GM23248 (cell line): ENCODE measurements around the gene DDX11.

Experiments
- EZH2 ChIP-seq: fragments of 200-600 bp; sonication (generic); IDR thresholded peaks from 2 replicates; pipeline ENCODE4 v1.6.1; 2018; ENCODE audit warnings: antibody characterized with exemption, mild to moderate bottlenecking; ENCODE audit not compliant: insufficient read depth, poor library complexity, severe bottlenecking
- EZH2phosphoT487 ChIP-seq: fragments of 200-600 bp; sonication (generic); IDR thresholded peaks from 2 replicates; pipeline ENCODE4 v1.6.1; 2018; ENCODE audit warnings: antibody characterized with exemption, moderate library complexity, mild to moderate bottlenecking, low read depth; ENCODE audit not compliant: insufficient read depth

DNA sequence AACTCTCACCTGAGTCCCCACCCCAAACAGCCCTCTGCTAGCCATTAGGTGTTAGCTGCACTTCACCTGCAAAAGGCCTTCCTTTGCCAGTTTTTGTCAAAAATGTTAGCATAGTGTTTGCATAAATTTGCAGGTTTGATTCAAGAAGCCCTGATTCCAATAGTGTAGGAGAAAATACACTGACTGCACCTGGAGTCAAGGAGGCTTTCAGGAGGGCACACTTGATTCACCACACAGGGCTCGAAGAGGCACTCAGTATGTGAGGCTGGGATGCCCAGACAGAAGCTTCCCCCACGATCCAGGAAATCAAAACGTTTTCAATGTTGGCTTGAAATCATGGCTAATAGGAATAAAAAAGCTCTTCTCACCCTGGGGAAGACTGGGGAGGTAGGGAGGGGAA lies 40.5 kb upstream of the DDX11 start:
- TF ChIP-seq EZH2, result no peak
- TF ChIP-seq EZH2phosphoT487, result no peak
